Hepatocyte (in vitro differentiated cells): Measurements from ENCODE around the gene MAFB. TPM values are rescaled to one million over a fixed set of nuclear protein-coding genes. Genes with fewer than 3 reads are reported as not detected.

Experiments
- DNase-seq: peaks from one replicate; pipeline ENCODE4 v3.0.0-alpha.2; 2016; ENCODE audit warnings: low spot score
- H2AFZ ChIP-seq: fragments of 200-600 bp; sonication (generic); 2 replicates; pipeline ENCODE4 v1.6.0; 2016; ENCODE audit warnings: antibody characterized with exemption, mild to moderate bottlenecking
- H3K27ac ChIP-seq: fragments of 200-600 bp; sonication (generic); 2 replicates; pipeline ENCODE4 v1.5.1; 2016; ENCODE audit warnings: mild to moderate bottlenecking
- H3K27me3 ChIP-seq: fragments of 200-600 bp; sonication (generic); 2 replicates; pipeline ENCODE4 v1.6.1; 2016
- H3K36me3 ChIP-seq: fragments of 200-600 bp; sonication (generic); replicated peaks from 2 replicates; pipeline ENCODE4 v1.5.1; 2016; ENCODE audit warnings: low read depth; ENCODE audit not compliant: insufficient read depth
- H3K4me1 ChIP-seq: fragments of 200-600 bp; sonication (generic); 2 replicates; pipeline ENCODE4 v1.5.1; 2016; ENCODE audit warnings: mild to moderate bottlenecking, moderate library complexity; ENCODE audit not compliant: insufficient read depth
- H3K4me2 ChIP-seq: fragments of 200-600 bp; sonication (generic); 2 replicates; pipeline ENCODE4 v1.6.0; 2016
- H3K4me3 ChIP-seq: fragments of 200-600 bp; sonication (generic); 2 replicates; pipeline ENCODE4 v1.5.1; 2016; ENCODE audit warnings: mild to moderate bottlenecking
- H3K79me2 ChIP-seq: fragments of 200-600 bp; sonication (generic); 2 replicates; pipeline ENCODE4 v1.6.0; 2017; ENCODE audit warnings: mild to moderate bottlenecking
- H3K9me2 ChIP-seq: fragments of 200-600 bp; sonication (generic); replicated peaks from 2 replicates; pipeline ENCODE4 v1.6.0; 2017; ENCODE audit warnings: mild to moderate bottlenecking; ENCODE audit not compliant: insufficient read depth
- H3K9me3 ChIP-seq: fragments of 200-600 bp; sonication (generic); 2 replicates; pipeline ENCODE4 v1.5.1; 2016; ENCODE audit warnings: low read depth, mild to moderate bottlenecking
- H4K20me1 ChIP-seq: fragments of 200-600 bp; sonication (generic); 2 replicates; pipeline ENCODE4 v1.6.0; 2016; ENCODE audit warnings: mild to moderate bottlenecking; ENCODE audit not compliant: insufficient read depth, poor library complexity, severe bottlenecking
- CTCF ChIP-seq: fragments of 200-600 bp; sonication (generic); IDR thresholded peaks from 2 replicates; pipeline ENCODE4 v1.5.1; 2016; ENCODE audit warnings: antibody characterized with exemption, mild to moderate bottlenecking; ENCODE audit not compliant: poor library complexity
- EZH2 ChIP-seq: fragments of 200-600 bp; sonication (generic); IDR thresholded peaks from 2 replicates; pipeline ENCODE4 v1.6.1; 2016; ENCODE audit warnings: antibody characterized with exemption, mild to moderate bottlenecking, borderline replicate concordance
- EZH2phosphoT487 ChIP-seq: fragments of 200-600 bp; sonication (generic); IDR thresholded peaks from one replicate; pipeline ENCODE4 v1.6.1; 2018; ENCODE audit warnings: antibody characterized with exemption, mild to moderate bottlenecking, low read depth, moderate library complexity; ENCODE audit not compliant: unreplicated experiment, severe bottlenecking
- WGBS: methylation state at CpG from one replicate; pipeline ENCODE4 v1.1.6; 2016; ENCODE audit warnings: low lambda C conversion rate; ENCODE audit errors: missing lambda C conversion rate; 5-methylcytosine and 5-hydroxymethylcytosine counted together
- polyA plus RNA-seq: library from polyadenylated mRNA; unstranded; fragments of >200 nt; fragmentation: Nextera tagmentation; extraction: Ambion mirVana; gene quantifications from 2 replicates; pipeline ENCODE4 v1.2.1, GENCODE V29; 2016
- total RNA-seq: library from RNA; depleted of rRNA; stranded (reverse); fragments of >200 nt; gene quantifications from 2 replicates; pipeline ENCODE4 v1.2.3, GENCODE V29; 2014

MAFB gene
- total and polyA plus RNA-seq, 2 experiments from 2014 or later, result 3.4 to 4.1 TPM

DNA sequence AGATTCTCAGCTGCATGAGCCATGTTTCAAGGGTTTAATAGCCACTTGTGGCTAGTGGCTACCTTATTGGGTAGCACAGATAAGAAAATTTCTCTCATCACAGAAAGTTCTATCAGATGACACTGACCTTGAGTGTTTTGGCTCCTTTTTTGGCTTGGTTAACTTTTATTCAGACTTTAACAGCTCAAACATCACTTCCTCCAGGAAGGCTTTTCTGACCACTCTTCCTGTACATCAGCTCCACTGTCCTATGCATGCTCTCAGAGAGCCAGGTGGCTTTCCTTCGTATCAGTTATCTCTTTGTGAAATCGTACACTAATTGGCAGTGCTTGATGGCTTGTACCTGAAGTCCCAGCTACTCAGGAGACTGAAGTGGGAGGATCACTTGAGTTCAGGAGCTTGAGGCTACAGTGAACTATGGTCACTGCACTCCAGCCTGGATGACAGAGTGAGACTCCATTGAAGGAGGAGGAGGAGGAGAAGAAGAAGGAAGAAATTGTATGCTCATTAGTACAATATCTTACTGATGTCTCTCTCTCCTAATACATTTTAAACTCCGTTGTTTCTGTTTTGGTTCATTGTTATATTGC, 10.7 kb downstream of the MAFB start:
- 59% methylated on average over 3 of the region's 3 CpGs for WGBS

DNA sequence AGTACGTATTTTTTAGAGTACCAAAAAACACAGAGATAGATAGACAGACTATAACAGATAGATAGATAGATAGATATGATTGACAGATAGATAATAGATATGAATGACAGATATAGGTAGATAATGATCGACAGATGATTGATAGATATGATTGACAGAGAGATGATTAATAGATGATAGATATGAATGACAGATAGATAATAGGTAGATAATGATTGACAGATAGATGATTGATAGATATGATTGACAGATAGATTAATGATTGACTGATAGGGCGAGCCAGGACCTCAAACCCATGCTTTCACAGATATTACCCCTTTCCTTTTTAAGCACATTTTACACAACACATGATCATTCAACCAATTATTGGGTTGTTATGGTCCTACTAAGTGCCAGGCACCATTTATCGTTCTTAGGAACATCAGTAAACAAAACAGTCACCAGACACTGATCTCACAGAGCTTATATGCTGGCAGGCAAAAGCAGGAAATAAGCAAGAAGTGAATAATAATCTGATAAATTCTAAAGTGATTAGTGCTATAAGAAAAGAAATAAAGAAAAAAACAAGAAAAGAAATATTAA, 11.6 kb downstream of the MAFB start:
- no peak overlapping the region for H2AFZ ChIP-seq
- H3K9me3 ChIP-seq, result no peaks in the 10 kb centered on the region
- TF ChIP-seq EZH2phosphoT487, result no peak
- no peak for TF ChIP-seq EZH2
- TF ChIP-seq CTCF, result no peak
- no peak overlapping the region for H3K4me2 ChIP-seq
- no peaks in the 10 kb centered on the region for H3K79me2 ChIP-seq
- no peaks in the 10 kb centered on the region for H3K9me2 ChIP-seq
- WGBS, result 76% methylated on average over 4 of the region's 4 CpGs
- H3K4me1 ChIP-seq, result peaks cover 6% of the 10 kb centered on the region
- no peaks in the 10 kb centered on the region for H3K36me3 ChIP-seq
- H4K20me1 ChIP-seq, result no peaks in the 10 kb centered on the region
- H3K27ac ChIP-seq, result no peak overlapping the region
- DNase-seq, result no peak
- no peak overlapping the region for H3K4me3 ChIP-seq
- H3K27me3 ChIP-seq, result peaks cover 40% of the 10 kb centered on the region

More for the DNA sequence above, 10.7 kb downstream of the MAFB start:
- no peak overlapping the region for H3K4me3 ChIP-seq
- H3K27ac ChIP-seq, result no peak overlapping the region
- no peaks in the 10 kb centered on the region for H3K9me2 ChIP-seq
- no peaks in the 10 kb centered on the region for H3K79me2 ChIP-seq
- TF ChIP-seq EZH2phosphoT487 (no peak), EZH2 (no peak), CTCF (no peak)
- H2AFZ ChIP-seq, result no peak overlapping the region
- H3K4me2 ChIP-seq, result no peak overlapping the region
- no peaks in the 10 kb centered on the region for H4K20me1 ChIP-seq
- H3K27me3 ChIP-seq, result peaks cover 49% of the 10 kb centered on the region
- H3K36me3 ChIP-seq, result no peaks in the 10 kb centered on the region
- no peak for DNase-seq
- H3K9me3 ChIP-seq, result no peaks in the 10 kb centered on the region
- peaks cover 15% of the 10 kb centered on the region for H3K4me1 ChIP-seq

- TF ChIP-seq EZH2 (no peak), EZH2phosphoT487 (no peak), CTCF (no peak)
- H3K4me2 ChIP-seq, result peak overlapping the region; percentile 36
- H3K9me2 ChIP-seq, result no peaks in the 10 kb centered on the region
- no peaks in the 10 kb centered on the region for H3K36me3 ChIP-seq
- 53% methylated on average over 7 of the region's 7 CpGs for WGBS
- H4K20me1 ChIP-seq, result no peaks in the 10 kb centered on the region
- H3K27ac ChIP-seq, result no peak overlapping the region
- DNase-seq, result no peak
- H3K4me1 ChIP-seq, result peaks cover 3% of the 10 kb centered on the region
- H3K4me3 ChIP-seq, result no peak overlapping the region
- H3K9me3 ChIP-seq, result no peaks in the 10 kb centered on the region
- H3K27me3 ChIP-seq, result peaks cover 33% of the 10 kb centered on the region
- no peaks in the 10 kb centered on the region for H3K79me2 ChIP-seq
- H2AFZ ChIP-seq, result peak overlapping the region; percentile 57
These were observed 12.4 kb downstream of the MAFB start for GRCh38 chr20:40676491-40677269.
